GM18498 (cell line): Measurements from ENCODE around the gene IRF8.
"Not testable (repeated sequence)": the region's sequence is repeated elsewhere in the genome, so short reads cannot be mapped to it uniquely, and the experiment has no call there.

ENCODE experiments used
- ATAC-seq: cut with Tn5 transposase; IDR thresholded peaks from one replicate; pipeline ENCODE4 v1.9.1; 2021; ENCODE audit warnings: mild to moderate bottlenecking, moderate library complexity; ENCODE audit not compliant: unreplicated experiment

Gene IRF8

GRCh38 chr16:85929259-85929721 lies 30.3 kb downstream of the IRF8 start:
- no peak for ATAC-seq

DNA sequence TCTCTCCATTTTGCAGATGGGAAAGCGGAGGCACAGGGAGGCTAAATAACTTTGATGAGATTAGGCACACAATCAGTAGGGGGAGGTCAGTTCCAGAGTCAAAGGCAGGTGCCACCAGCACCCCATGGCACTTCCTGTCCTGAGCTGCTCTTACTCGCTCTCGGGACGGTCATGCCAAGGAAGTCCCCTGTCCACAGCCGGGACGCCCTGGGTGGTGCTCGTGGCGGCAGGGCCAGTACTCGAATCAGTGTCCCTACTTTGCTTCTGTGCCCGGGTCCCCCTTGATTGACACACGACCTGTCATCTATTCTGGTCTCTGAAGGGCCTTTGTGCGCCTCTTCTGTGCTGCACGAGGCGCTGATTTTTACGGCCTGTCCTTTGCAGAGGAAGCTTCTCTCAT lies 31.3 kb downstream of the IRF8 start:
- ATAC-seq = no peak

DNA sequence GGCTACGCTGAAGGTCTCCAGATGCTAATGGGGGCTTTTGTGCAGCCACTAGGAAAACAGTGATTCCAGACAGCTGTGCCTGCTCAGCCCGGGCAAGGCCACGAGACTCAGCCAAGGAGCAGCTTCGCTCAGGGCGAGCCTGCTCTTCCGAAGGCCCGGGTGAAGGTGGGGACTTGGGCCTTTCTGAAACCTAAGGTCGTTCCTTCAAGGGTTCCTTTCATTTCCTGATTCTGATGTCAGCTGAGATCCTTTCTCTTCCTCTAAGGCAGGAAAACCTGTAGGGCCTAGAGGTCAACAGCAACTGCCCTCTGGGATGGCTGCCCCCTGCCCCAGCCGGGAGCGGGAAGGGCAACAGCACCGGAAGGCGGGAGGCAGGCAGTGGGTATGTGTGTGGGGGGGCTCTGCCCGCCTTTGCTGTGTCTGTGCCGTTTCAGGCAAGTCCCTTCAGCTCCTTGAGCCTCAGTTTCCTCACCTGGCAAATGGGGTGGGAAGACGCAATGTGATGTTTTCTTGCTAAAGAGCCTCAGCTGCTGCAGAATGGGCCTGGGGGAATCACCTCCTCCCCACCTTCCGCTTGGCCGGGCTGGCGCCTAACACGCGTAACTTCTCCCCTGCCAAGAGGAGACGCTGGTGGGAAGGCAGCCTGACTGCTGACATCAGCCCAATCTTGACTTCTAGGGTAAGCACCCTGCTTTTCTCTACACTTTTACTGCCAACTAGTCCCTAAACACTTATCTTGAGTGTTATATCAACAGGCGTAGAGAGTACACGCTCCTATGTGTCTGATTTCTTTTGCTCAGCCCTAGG lies 32.8 kb downstream of the IRF8 start:
- no peak for ATAC-seq

DNA sequence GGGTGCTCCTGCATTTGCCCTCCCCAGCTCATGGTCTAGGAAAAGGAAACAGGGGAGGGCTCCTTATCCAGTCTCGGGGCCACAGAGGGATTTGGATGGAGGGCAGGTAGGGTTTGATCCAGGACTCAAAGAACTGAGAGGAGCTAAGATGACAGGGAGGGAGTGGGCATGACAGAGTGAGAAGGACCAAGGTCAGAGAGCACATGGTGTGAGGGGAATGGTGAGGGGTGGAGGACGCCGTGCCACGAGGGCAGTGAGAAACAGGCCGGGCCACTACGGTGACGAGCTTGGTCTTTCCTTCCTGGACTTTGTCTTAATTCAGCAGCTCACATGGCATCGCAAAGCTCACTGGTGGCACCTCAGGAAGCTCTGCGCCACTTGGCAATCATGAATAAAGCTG lies 35.2 kb downstream of the IRF8 start:
- no peak for ATAC-seq

GRCh38 chr16:85935391-85935973 lies 36.5 kb downstream of the IRF8 start:
- no peak for ATAC-seq

- ATAC-seq = peak; percentile 76
Measured at GRCh38 chr16:85935974-85936760, 37.2 kb downstream of the IRF8 start.

DNA sequence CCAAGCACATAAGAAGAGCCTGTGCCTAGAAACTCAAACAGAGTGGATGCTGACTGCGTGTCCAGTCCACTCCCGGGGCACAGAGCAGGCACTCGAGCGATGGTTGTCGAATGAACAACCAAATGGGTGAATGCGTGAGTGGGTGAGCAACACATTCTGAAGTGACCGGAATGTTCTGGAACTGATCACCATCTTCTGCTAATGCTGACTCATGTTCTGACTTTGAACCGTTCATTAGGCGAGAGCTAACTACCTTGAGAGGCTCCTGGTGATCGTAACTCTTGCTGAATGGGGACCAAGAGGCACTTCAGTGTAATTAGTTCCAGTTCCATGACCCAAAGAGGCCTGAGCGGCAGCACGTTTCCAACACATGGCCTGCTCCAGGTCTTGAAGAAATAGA lies 37.9 kb downstream of the IRF8 start:
- no peak for ATAC-seq

GRCh38 chr16:85940214-85940613 lies 41.3 kb downstream of the IRF8 start:
- no peak for ATAC-seq

DNA sequence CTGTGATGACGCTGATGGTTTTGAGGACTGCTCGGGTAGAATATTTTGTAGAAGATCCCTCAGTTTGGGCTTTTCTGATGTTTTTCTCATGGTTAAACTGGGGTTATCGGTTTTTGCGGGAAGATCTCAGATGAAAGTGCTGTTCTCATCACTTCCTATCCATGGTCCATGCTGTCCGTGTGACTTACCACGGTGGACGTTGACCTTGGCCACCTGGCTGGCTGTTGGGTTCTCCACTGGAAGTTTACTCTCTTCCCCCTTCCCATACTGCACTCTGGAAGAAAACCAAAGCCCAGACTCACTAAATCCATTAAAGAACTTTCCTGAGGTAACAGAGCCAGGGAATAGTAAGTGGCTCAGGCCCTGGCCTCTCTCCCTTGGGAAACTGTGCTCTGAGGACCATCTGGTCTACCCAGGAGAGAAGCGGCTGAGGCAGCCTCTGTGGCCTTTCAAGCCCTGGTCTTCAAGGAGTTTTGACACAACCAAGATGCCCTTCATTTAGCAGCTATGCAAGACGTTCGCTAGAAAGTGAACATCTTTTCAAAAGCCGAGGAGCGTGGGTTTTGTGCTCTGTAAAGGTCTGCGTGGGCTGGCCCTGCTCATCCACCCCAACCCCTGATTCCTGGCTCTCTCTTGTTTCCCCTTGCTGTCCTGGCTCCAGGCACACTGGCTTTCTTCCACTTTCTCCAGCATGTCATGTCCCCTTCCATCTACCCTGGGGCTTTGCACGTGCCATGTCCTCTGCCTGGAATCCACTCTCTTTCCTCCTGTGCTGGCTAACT lies 43.1 kb downstream of the IRF8 start:
- ATAC-seq = no peak

DNA sequence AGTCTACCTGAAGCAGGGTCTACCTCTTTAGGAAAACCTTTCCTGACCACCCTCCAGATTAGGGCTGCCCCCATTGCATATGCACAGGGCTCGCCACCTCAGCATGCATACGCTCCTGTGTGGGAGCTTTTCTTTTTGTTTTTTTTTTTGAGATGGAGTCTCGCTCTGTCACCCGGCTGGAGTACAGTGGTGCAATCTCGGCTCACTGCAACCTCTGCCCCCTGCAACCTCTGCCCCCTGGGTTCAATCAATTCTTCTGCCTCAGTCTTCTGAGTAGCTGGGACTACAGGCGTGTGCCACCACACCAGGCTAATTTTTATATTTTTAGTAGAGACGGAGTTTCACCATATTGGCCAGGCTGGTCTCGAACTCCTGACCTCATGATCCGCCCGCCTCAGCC lies 43.7 kb downstream of the IRF8 start:
- not testable (repeated sequence) for ATAC-seq

DNA sequence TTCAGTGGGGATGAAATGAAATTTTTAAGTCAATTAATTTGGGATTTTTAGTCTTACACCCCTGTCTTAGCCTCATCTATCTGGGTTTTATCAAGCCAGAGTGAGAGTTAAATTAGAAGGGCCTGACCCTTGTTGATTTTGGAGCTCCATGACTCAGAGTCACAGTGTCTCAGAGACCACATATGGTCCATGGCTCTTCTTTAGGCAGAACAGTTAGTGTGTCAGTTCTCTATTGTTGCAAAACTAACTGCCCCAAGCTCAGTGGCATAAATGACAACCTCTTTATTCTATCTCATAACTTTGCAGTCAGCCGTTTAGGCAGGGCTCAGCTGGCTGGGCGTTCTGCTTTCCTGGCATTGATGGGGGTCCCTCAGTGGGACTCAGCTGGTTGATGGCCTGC lies 44.7 kb downstream of the IRF8 start:
- ATAC-seq = no peak

DNA sequence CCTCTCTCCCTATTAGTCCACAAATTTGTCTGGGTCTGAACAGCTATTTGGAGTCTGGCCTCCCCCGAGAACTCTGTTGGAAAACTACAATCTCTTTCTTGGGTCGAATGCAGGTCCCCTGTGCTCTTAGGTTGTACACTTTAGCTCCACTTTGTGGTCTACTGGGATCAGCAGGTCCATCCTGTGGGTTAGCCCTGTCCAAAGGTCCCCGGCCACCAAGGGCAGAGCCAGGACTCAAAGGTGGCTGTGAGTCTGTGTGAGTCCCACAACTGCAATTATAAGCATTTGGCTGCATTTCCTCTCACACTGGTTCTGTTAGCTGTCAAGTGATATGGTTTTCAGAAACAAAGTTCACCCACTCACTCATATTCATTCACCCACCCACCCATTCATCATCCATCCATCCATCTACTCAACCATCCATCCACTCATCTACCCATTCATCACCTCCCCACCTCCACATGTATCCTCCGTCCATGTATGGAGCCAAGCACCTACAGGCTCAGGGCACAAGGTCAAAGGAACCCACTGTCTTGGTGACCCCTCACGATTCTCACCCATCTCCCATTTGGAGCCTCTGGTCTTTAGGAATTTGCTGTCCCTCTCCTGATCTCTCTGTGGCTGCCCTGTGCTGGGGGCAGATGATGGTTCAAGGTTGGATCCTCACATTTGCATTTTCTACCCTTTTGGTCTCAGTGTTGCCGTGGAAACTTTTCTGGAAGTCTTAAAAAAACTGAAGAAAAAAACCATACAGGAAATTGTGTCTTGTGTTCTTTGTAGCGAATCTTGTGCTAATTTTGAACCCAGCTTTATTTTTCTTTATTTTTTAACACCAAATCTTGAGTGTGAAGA lies 45.8 kb downstream of the IRF8 start:
- no peak for ATAC-seq

DNA sequence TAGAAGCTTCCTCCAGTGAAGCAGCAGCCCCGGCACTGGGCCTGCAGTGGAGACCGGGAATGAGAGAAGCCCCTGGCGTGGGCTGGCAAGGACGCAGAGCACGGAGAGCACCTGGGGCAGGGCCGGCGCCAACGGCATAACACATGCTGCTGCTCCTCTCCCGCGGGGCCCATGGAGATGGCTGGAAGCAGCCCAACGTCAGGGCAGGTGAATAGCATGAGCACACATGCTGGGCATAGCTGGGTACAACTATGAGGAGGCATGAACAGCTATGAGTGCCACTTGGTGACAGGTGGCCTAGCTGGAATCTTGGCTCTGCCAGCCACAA lies 46.4 kb downstream of the IRF8 start:
- no peak for ATAC-seq

DNA sequence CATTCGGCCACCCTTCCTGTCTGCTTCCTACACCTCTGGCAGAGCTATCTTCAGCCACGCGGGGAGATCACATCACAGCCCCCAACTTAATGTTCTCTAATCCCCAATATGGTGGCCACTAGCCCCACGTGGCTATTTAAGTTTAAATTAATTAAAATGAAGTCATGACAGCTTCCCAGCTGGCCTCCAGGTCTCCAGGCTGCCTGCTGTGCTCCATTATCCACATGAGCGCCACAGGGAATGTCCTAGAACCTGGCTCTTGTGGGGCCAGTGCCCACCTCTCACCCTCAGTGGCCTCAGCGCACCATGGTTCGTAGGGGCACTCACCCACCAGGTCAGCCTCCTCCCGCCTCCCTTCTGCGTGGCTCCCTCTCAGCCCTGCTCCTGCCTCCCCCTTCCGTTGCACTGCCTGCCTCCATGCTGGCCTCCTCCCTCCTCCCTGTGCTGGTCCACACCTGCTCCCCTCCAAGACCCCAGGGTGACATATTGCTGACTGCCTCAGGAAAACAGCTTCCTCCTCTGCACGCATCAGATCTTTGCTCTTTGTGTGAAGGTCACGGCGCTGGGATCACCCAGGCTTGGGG lies 47.7 kb downstream of the IRF8 start:
- no peak for ATAC-seq

DNA sequence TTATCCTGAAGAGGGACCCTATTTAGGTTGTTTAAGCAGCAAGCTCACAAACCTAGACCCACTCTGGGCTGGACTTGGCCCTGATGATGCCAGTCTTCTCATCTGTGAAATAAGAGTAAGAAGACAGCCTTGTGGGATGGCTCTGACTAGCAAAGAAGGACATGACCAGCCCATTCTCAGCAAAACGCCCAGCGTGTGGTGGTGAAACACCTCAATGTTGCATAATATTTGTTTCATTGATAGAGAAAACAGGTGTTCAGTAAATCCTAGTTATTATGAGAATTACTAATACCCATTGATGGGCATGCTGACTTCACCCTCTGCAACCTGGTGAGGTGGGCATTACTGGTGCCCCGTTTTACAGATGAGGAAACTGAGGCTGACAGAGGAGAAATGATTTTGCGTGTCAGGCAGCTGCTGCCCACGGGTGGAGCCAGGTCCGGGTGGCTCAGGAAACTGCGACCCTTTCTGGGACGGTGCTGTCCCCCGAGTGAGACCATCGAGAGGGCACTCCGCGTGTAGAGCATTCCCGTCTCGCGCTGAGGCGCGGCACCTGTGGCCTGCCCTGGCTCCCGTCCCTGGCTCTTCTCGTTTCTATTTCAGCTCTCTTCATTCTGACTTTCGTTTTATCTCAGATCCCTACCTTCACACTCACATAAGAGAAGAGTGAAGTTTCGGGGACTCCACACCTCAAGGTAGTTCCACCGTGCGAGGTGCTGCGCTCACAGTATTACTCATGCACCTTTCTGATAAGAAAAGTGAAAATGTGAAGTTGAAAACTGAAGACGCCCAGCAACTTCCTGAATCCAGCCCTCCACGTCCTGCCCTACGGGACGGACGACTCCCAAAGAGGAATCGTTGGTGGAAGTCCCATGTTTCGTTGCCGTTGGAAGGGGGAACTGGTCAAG lies 48.5 kb downstream of the IRF8 start:
- peak; percentile 67 for ATAC-seq

DNA sequence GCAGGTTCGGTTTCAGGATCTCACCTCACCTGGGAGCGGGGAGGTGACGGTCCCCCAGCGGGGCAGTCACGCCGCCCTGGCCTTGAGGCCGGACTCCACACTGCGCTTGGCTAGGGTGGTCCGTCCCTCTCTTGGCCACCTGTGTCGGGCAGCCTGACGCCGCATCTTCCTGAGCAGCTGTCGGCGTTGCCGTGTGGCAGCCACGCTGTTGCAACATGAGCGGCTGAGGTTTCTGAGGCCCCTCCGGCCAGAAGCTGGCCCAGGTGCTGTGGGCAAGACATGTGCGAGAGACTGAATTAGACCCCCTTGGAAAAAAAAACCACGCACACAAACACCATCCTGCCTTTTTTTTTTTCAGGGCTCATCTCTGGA lies 49.2 kb downstream of the IRF8 start:
- ATAC-seq = peak; percentile 31

- no peak for ATAC-seq
Measured at GRCh38 chr16:85948616-85949265, 49.8 kb downstream of the IRF8 start.

GRCh38 chr16:85950136-85950918 lies 51.4 kb downstream of the IRF8 start:
- no peak for ATAC-seq
